Fibroblast of skin of abdomen (primary cell): ENCODE measurements around the gene SGCA.
A peak's percentile ranks its signal among the peaks of the same experiment; 100 is the strongest.

Experiments
- DNase-seq: peaks from one replicate; pipeline ENCODE4 v3.0.0-alpha.2; 2013

The SGCA gene

GRCh38 chr17:50149417-50150353 lies 16.1 kb upstream of the SGCA start:
- peak; percentile 41 for DNase-seq

DNA sequence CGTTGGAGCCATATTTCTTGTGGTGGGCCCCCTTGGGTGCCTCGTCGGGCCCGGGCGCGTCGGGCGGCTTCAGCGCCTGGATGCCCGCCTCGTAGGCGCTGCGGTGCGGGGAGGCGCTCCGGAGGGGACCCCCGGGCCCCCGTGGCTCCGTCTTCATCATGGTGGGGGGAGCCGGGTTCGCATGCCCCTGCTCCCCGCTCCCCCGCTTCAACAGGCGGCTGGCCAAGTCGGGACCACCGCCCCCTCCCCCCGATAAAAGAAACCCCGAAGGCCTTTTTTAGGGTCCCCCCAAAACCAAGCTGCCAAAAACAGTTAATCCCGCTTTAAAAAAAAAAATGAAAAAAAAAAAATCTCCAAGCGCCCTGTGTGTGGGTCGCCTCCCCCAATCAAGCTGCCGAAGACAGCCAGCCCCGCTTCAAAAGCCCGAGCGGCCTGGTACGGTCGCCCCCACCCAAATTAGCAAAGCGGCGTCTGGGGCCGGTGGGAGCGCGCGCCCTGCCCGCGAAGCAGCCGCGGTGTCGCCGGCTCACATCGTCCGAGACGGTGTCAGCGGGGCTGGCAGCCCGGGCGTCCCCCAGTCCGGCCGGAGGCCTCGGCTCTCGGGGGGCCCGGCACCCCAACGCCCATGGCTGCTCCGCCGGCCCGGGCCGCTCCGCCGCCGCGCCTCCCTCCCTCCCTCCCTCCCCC lies 15.3 kb upstream of the SGCA start, which contains the start of gene PPP1R9B:
TSS of gene PPP1R9B (minus strand) at position 324 of the 687 bp plus-strand sequence. CDS start at position 160, 164 bp downstream.
- DNase-seq = no peak

GRCh38 chr17:50151041-50151936 lies 14.5 kb upstream of the SGCA start:
- DNase-seq = peak; percentile 93

DNA sequence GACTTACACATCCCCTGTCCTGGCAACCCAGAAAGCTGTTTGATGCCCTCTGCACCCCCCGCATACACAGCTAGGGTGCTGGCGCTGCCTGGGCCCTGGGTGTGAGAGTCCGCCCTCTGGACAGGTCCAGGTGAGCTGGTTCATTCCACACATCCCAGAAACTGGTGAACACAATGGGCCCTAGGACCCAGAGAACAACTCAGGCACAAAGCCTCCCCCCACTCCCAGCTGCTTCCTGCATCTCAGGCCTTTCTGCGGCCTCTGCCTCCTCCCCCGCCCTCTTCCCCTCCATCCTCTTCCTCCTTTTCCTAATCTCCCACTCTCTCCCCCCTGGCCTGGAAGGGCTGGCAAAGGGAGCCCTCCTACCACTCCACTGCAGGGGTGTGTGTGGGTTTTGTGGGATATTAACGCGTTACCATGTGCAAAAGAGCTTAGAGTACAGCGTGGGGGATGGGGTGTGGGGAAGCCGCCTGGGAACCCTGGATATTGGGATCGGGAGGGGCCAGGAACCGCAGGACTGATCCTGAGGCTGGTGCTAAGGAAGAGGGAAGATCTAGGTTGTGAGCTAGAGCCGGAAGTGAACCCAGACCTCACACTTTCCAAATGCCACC lies 13.8 kb upstream of the SGCA start:
- peak; percentile 90 for DNase-seq

- no peak for DNase-seq
These were observed 13.1 kb upstream of the SGCA start for GRCh38 chr17:50152736-50153135.

DNA sequence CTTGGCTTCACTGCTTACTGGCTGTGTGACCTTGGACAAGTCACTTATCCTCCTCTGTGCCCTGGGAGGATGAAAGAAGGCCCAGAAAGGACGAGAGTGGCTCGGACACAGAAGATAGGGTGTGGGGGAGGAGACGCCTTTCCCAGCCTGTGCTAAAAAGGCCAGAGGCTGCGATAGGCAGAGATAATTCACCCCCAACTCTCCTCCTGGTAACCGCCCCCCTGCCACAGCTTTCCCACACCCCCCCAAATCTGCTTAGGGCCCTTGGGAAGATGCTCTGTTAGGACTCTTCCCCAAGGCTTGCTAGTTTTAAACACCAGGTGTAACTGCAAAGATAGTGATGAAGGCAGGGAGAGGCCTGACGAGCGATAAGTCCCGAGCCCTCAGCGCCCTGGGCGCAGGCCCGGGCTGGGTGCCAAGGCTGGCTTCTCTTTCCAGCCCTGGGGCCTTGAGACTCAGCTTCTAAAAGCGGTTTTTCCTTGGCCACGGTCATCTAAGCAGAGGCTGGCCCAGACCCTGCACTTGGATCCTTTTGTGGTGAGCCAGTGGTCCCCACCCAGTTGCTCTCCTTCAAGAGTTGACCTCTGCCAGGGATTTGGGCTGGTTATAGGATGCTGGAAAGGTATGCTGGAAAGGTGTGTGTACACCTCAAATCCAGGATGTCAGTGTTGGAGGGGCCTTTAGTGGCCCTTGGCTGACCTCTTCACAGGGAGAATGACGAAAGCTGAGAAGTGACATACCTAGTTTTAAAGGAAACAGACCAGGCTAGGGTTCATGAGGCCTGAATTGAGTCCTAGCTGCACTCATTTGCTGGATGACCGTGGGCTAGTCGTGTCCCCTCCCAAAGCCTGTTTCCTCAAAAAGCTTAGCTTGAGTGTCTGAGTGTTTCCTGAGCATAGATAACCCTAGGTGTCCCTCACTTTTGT lies 11.9 kb upstream of the SGCA start:
- no peak for DNase-seq

DNA sequence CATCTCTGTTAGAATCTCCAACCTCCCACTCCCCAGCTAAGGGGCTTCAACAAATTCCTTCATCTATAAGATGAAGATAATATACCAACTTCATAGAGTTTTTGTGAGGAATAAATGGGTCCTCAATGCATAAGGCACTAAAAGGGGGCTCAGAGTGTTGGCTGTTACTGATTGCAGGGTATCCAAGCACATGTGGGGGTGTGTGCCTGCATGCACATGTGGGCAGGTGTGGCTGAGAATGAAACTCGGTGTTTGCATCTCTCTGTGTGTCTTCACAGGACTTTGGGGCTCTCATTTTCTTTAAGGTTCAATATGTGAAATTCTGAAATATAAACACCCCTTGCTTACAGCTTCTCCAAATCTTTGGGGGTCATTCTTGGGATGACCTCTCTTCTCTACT lies 11.2 kb upstream of the SGCA start:
- DNase-seq = no peak

- no peak for DNase-seq
These were observed 10.5 kb upstream of the SGCA start for GRCh38 chr17:50155115-50155819.

GRCh38 chr17:50157891-50158290 lies 7.9 kb upstream of the SGCA start:
- no peak for DNase-seq

- DNase-seq = peak; percentile 90
These were observed 4.5 kb upstream of the SGCA start for GRCh38 chr17:50161023-50161910.

GRCh38 chr17:50161911-50162288 lies 3.9 kb upstream of the SGCA start:
- DNase-seq = no peak

- no peak for DNase-seq
These were observed 3.1 kb upstream of the SGCA start for GRCh38 chr17:50162466-50163254.

DNA sequence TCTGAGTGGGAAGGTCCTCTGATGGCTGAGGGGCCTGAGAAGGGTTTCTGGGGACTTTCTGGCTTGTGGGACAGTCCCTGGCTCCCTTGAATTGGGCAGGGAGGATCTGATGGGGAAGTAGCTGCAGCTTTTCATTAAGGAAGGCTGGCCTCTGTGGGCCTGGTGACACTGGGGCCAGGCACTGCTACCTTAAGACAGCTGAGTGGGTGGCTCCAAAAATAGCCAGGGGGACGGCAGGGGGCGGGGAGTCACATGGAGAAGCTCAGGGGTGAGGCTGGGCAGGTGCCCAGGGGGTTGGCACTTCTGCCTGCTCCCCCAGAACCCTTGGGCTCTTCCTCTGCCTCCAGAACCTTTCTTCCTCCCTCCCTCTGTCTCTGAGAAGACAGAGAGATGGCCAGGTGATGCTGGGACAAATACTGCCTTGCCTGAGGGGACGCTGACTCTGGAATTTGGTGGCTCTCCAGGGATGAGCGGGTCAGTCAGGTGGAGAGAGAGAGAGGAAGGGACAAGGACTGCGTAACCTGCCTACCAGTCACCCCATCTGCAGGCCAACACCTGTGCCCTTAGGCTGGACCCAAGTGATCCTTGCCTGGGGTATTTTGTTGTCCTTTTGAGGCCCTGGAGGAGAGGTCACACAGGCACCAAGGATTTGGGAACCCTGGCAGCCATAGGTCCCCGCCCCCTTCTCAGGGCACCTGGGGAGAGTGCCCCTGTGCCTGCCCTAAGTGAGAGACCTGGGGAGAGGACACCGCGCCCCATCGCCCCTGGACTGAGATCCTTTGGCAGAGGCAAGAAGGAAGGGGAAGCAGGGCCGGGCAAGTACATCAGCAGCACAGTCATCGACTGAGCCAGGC lies 1.7 kb upstream of the SGCA start:
- DNase-seq = no peak

DNA sequence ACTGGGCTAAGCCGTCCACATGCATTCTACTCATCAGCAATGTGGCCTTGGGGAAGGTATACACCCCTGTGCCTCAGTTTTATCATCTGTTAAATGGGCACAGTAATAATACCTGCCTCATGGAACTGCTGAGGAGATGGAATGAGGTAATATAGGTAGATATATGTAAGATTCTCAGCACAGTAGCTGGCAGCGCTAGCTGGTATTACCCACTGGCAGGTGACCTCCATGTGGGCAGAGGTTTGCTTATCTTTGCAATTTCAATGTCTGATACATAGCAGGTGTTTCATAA lies 1.2 kb upstream of the SGCA start:
- no peak for DNase-seq

DNA sequence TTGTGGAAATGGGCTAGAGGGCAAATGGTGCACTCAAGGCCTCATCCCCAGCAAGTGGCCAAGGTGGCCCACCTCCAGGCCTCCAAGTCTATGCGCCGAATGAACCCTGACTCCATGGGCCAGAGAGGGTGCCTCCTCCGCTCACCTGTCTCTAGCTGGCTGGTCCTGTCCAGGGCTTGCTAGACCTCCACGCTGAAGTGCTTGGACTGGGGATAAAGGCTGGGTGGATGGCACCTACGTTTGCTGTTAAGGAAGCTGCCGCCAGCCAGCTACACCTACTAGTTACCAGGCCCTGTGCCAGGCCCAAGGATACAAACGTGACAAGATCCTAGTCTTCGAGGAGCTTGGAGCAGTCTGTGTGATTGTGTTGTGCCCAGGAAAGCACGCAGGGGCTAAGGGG lies 739 bp upstream of the SGCA start:
- DNase-seq = no peak

DNA sequence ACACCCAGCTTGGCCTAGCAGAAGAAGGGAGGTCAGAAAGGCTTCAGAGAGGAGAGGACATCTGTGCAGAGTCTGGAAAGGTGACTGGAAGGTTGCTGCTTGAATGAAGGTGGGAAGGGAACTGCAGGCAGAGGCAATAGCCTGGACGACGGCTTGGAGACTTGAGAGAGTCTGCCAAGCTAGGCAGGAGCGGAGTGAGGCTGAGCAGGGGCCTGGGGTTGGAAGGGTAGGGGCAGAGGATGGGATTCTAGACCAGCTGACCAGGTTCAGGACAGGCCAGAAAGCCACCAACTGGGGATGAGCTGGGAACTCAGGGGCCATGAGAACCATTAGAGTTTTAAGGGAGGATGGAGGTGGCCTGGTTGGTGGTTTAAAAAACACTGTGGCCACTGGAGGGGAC lies 339 bp upstream of the SGCA start:
- DNase-seq = no peak

- no peak for DNase-seq
These were observed 845 bp downstream of the SGCA start for GRCh38 chr17:50166518-50167181.
